ENCODE measurements around the gene H3-3A.

The H3-3A gene

GRCh38 chr1:226062558-226063223 lies at the start of gene H3-3A:
TSS of gene H3-3A (plus strand) at chr1:226062716. CDS start at chr1:226064352, 1,636 bp downstream.
- DNase-seq (ENCODE audit: low spot score in 2 of 2) (peak; percentile 97 to 98), ATAC-seq (replicated peaks; ENCODE audit: extremely low read depth, poor library complexity, severe bottlenecking) (peak; percentile 83)
- Mint-ChIP-seq H3K27ac (ENCODE audit: low read depth) (peak within 1 kb of the TSS; percentile 99), H3K27me3 (no peaks in the 10 kb centered on the region), H3K9me3 (no peaks in the 10 kb centered on the region), H3K4me3 (peak within 1 kb of the TSS; percentile 100), H3K36me3 (ENCODE audit: insufficient read depth) (peaks cover 53% of the 10 kb centered on the region), H3K4me1 (peaks cover 46% of the 10 kb centered on the region)

- DNase-seq (ENCODE audit: low spot score in 2 of 2): no peak
- Mint-ChIP-seq H3K9me3 (no peaks in the 10 kb centered on the region), H3K4me1 (no peaks in the 10 kb centered on the region), H3K36me3 (ENCODE audit: insufficient read depth) (no peaks in the 10 kb centered on the region), H3K4me3 (no peak overlapping the region), H3K27ac (ENCODE audit: low read depth) (no peak overlapping the region), H3K27me3 (no peaks in the 10 kb centered on the region)
- no peak for ATAC-seq (replicated peaks; ENCODE audit: extremely low read depth, poor library complexity, severe bottlenecking)
Observed at GRCh38 chr1:226017070-226017469, 45.4 kb upstream of the H3-3A start.

GRCh38 chr1:226019572-226019971 lies 42.9 kb upstream of the H3-3A start:
- Mint-ChIP-seq H3K9me3 (no peaks in the 10 kb centered on the region), H3K36me3 (ENCODE audit: insufficient read depth) (no peaks in the 10 kb centered on the region), H3K27me3 (no peaks in the 10 kb centered on the region), H3K4me3 (no peak overlapping the region), H3K27ac (ENCODE audit: low read depth) (no peak overlapping the region), H3K4me1 (no peaks in the 10 kb centered on the region)
- ATAC-seq (replicated peaks; ENCODE audit: extremely low read depth, poor library complexity, severe bottlenecking) (no peak), DNase-seq (ENCODE audit: low spot score in 2 of 2) (no peak)

- H3K27me3 Mint-ChIP-seq: no peaks in the 10 kb centered on the region
- ATAC-seq (replicated peaks; ENCODE audit: extremely low read depth, poor library complexity, severe bottlenecking): no peak
Observed at GRCh38 chr1:226021401-226021800, 41.1 kb upstream of the H3-3A start.

GRCh38 chr1:226021801-226022200 lies 40.7 kb upstream of the H3-3A start:
- H3K4me1 Mint-ChIP-seq: no peaks in the 10 kb centered on the region
- no peaks in the 10 kb centered on the region for H3K9me3 Mint-ChIP-seq
- H3K36me3 Mint-ChIP-seq (ENCODE audit: insufficient read depth): no peaks in the 10 kb centered on the region
- ATAC-seq (replicated peaks; ENCODE audit: extremely low read depth, poor library complexity, severe bottlenecking): no peak
- no peak for DNase-seq (ENCODE audit: low spot score in 2 of 2)
- no peak overlapping the region for H3K27ac Mint-ChIP-seq (ENCODE audit: low read depth)
- H3K4me3 Mint-ChIP-seq: no peak overlapping the region
- no peaks in the 10 kb centered on the region for H3K27me3 Mint-ChIP-seq

More at GRCh38 chr1:226021401-226021800, 41.1 kb upstream of the H3-3A start:
- Mint-ChIP-seq H3K27ac (ENCODE audit: low read depth) (no peak overlapping the region), H3K9me3 (no peaks in the 10 kb centered on the region), H3K4me1 (no peaks in the 10 kb centered on the region), H3K4me3 (no peak overlapping the region), H3K36me3 (ENCODE audit: insufficient read depth) (no peaks in the 10 kb centered on the region)
- DNase-seq (ENCODE audit: low spot score in 2 of 2): no peak

- no peak overlapping the region for H3K4me3 Mint-ChIP-seq
- no peak for DNase-seq (ENCODE audit: low spot score in 2 of 2)
Observed at GRCh38 chr1:226023735-226024134, 38.8 kb upstream of the H3-3A start.

GRCh38 chr1:226026833-226027232 lies 35.7 kb upstream of the H3-3A start:
- no peaks in the 10 kb centered on the region for H3K36me3 Mint-ChIP-seq (ENCODE audit: insufficient read depth)
- no peaks in the 10 kb centered on the region for H3K27me3 Mint-ChIP-seq
- no peaks in the 10 kb centered on the region for H3K9me3 Mint-ChIP-seq
- H3K27ac Mint-ChIP-seq (ENCODE audit: low read depth): no peak overlapping the region
- ATAC-seq (replicated peaks; ENCODE audit: extremely low read depth, poor library complexity, severe bottlenecking): no peak
- no peaks in the 10 kb centered on the region for H3K4me1 Mint-ChIP-seq
- H3K4me3 Mint-ChIP-seq: no peak overlapping the region
- DNase-seq (ENCODE audit: low spot score in 2 of 2): no peak

More at GRCh38 chr1:226023735-226024134, 38.8 kb upstream of the H3-3A start:
- Mint-ChIP-seq H3K9me3 (no peaks in the 10 kb centered on the region), H3K27me3 (no peaks in the 10 kb centered on the region), H3K36me3 (ENCODE audit: insufficient read depth) (no peaks in the 10 kb centered on the region), H3K4me1 (no peaks in the 10 kb centered on the region), H3K27ac (ENCODE audit: low read depth) (no peak overlapping the region)
- ATAC-seq (replicated peaks; ENCODE audit: extremely low read depth, poor library complexity, severe bottlenecking): no peak

- H3K9me3 Mint-ChIP-seq: no peaks in the 10 kb centered on the region
- H3K36me3 Mint-ChIP-seq (ENCODE audit: insufficient read depth): no peaks in the 10 kb centered on the region
- H3K4me1 Mint-ChIP-seq: no peaks in the 10 kb centered on the region
- no peak overlapping the region for H3K4me3 Mint-ChIP-seq
- no peaks in the 10 kb centered on the region for H3K27me3 Mint-ChIP-seq
- no peak for DNase-seq (ENCODE audit: low spot score in 2 of 2)
- ATAC-seq (replicated peaks; ENCODE audit: extremely low read depth, poor library complexity, severe bottlenecking): no peak
- H3K27ac Mint-ChIP-seq (ENCODE audit: low read depth): no peak overlapping the region
Observed at GRCh38 chr1:226027538-226028217, 34.8 kb upstream of the H3-3A start.

- Mint-ChIP-seq H3K36me3 (ENCODE audit: insufficient read depth) (no peaks in the 10 kb centered on the region), H3K9me3 (no peaks in the 10 kb centered on the region), H3K27me3 (no peaks in the 10 kb centered on the region), H3K27ac (ENCODE audit: low read depth) (no peak overlapping the region), H3K4me3 (no peak overlapping the region), H3K4me1 (no peaks in the 10 kb centered on the region)
- ATAC-seq (replicated peaks; ENCODE audit: extremely low read depth, poor library complexity, severe bottlenecking): no peak
- no peak for DNase-seq (ENCODE audit: low spot score in 2 of 2)
Observed at GRCh38 chr1:226029093-226029496, 33.4 kb upstream of the H3-3A start.

GRCh38 chr1:226029568-226030225 lies 32.8 kb upstream of the H3-3A start:
- ATAC-seq (replicated peaks; ENCODE audit: extremely low read depth, poor library complexity, severe bottlenecking): no peak
- Mint-ChIP-seq H3K4me1 (no peaks in the 10 kb centered on the region), H3K9me3 (no peaks in the 10 kb centered on the region), H3K27me3 (no peaks in the 10 kb centered on the region), H3K27ac (ENCODE audit: low read depth) (no peak overlapping the region), H3K4me3 (no peak overlapping the region), H3K36me3 (ENCODE audit: insufficient read depth) (no peaks in the 10 kb centered on the region)
- no peak for DNase-seq (ENCODE audit: low spot score in 2 of 2)

GRCh38 chr1:226033582-226033981 lies 28.9 kb upstream of the H3-3A start:
- H3K27ac Mint-ChIP-seq (ENCODE audit: low read depth): no peak overlapping the region
- DNase-seq (ENCODE audit: low spot score in 2 of 2): no peak

GRCh38 chr1:226033991-226034390 lies 28.5 kb upstream of the H3-3A start:
- H3K4me1 Mint-ChIP-seq: no peaks in the 10 kb centered on the region
- no peak overlapping the region for H3K4me3 Mint-ChIP-seq
- H3K36me3 Mint-ChIP-seq (ENCODE audit: insufficient read depth): no peaks in the 10 kb centered on the region
- H3K27me3 Mint-ChIP-seq: no peaks in the 10 kb centered on the region
- ATAC-seq (replicated peaks; ENCODE audit: extremely low read depth, poor library complexity, severe bottlenecking) (no peak), DNase-seq (ENCODE audit: low spot score in 2 of 2) (no peak)
- no peaks in the 10 kb centered on the region for H3K9me3 Mint-ChIP-seq
- no peak overlapping the region for H3K27ac Mint-ChIP-seq (ENCODE audit: low read depth)

More at GRCh38 chr1:226033582-226033981, 28.9 kb upstream of the H3-3A start:
- Mint-ChIP-seq H3K36me3 (ENCODE audit: insufficient read depth) (no peaks in the 10 kb centered on the region), H3K4me1 (no peaks in the 10 kb centered on the region), H3K27me3 (no peaks in the 10 kb centered on the region), H3K4me3 (no peak overlapping the region), H3K9me3 (no peaks in the 10 kb centered on the region)
- ATAC-seq (replicated peaks; ENCODE audit: extremely low read depth, poor library complexity, severe bottlenecking): no peak

GRCh38 chr1:226034482-226034881 lies 28.0 kb upstream of the H3-3A start:
- no peaks in the 10 kb centered on the region for H3K27me3 Mint-ChIP-seq
- no peaks in the 10 kb centered on the region for H3K4me1 Mint-ChIP-seq
- no peak overlapping the region for H3K27ac Mint-ChIP-seq (ENCODE audit: low read depth)
- H3K4me3 Mint-ChIP-seq: no peak overlapping the region
- no peaks in the 10 kb centered on the region for H3K36me3 Mint-ChIP-seq (ENCODE audit: insufficient read depth)
- ATAC-seq (replicated peaks; ENCODE audit: extremely low read depth, poor library complexity, severe bottlenecking) (peak; percentile 56), DNase-seq (ENCODE audit: low spot score in 2 of 2) (no peak)
- no peaks in the 10 kb centered on the region for H3K9me3 Mint-ChIP-seq

All from central memory CD8-positive, alpha-beta T cell (primary cell).